ENCODE results near the gene SLC25A45. TPM values are rescaled to one million over a fixed set of nuclear protein-coding genes. Genes with fewer than 3 reads are reported as not detected.
"Not testable (repeated sequence)": the region's sequence is repeated elsewhere in the genome, so short reads cannot be mapped to it uniquely, and the experiment has no call there.

The SLC25A45 gene
- total RNA-seq, 1 donor from 2014 or later, result 10.8 TPM

GRCh38 chr11:65341856-65342255 lies 40.6 kb downstream of the SLC25A45 start:
- H3K36me3 Mint-ChIP-seq (ENCODE audit: unreplicated experiment), result peaks cover 42% of the 10 kb centered on the region
- no peak overlapping the region for H3K27ac Mint-ChIP-seq (ENCODE audit: unreplicated experiment)
- DNase-seq (ENCODE audit: extremely low spot score, unreplicated experiment), result no peak
- no peak for TF ChIP-seq CTCF (IDR thresholded peaks at IDR 0.05)
- no peaks in the 10 kb centered on the region for H3K9me3 Mint-ChIP-seq (ENCODE audit: unreplicated experiment)
- H3K4me3 Mint-ChIP-seq (ENCODE audit: unreplicated experiment), result no peak overlapping the region
- no peaks in the 10 kb centered on the region for H3K27me3 Mint-ChIP-seq (ENCODE audit: unreplicated experiment)
- peaks cover 3% of the 10 kb centered on the region for H3K4me1 Mint-ChIP-seq (ENCODE audit: unreplicated experiment)

GRCh38 chr11:65340226-65340625 lies 42.2 kb downstream of the SLC25A45 start:
- no peak overlapping the region for H3K27ac Mint-ChIP-seq (ENCODE audit: unreplicated experiment)
- H3K4me3 Mint-ChIP-seq (ENCODE audit: unreplicated experiment), result no peak overlapping the region
- no peaks in the 10 kb centered on the region for H3K9me3 Mint-ChIP-seq (ENCODE audit: unreplicated experiment)
- TF ChIP-seq CTCF (IDR thresholded peaks at IDR 0.05), result no peak
- H3K27me3 Mint-ChIP-seq (ENCODE audit: unreplicated experiment), result no peaks in the 10 kb centered on the region
- H3K36me3 Mint-ChIP-seq (ENCODE audit: unreplicated experiment), result peaks cover 32% of the 10 kb centered on the region
- no peak for DNase-seq (ENCODE audit: extremely low spot score, unreplicated experiment)
- peaks cover 10% of the 10 kb centered on the region for H3K4me1 Mint-ChIP-seq (ENCODE audit: unreplicated experiment)

GRCh38 chr11:65338676-65339075 lies 43.8 kb downstream of the SLC25A45 start:
- Mint-ChIP-seq H3K4me3 (ENCODE audit: unreplicated experiment) (no peak overlapping the region), H3K36me3 (ENCODE audit: unreplicated experiment) (peaks cover 25% of the 10 kb centered on the region), H3K27ac (ENCODE audit: unreplicated experiment) (no peak overlapping the region), H3K27me3 (ENCODE audit: unreplicated experiment) (no peaks in the 10 kb centered on the region), H3K4me1 (ENCODE audit: unreplicated experiment) (peaks cover 20% of the 10 kb centered on the region), H3K9me3 (ENCODE audit: unreplicated experiment) (no peaks in the 10 kb centered on the region)
- DNase-seq (ENCODE audit: extremely low spot score, unreplicated experiment), result no peak
- no peak for TF ChIP-seq CTCF (IDR thresholded peaks at IDR 0.05)

GRCh38 chr11:65334696-65335295 lies 47.6 kb downstream of the SLC25A45 start:
- H3K4me3 Mint-ChIP-seq (ENCODE audit: unreplicated experiment), result peak overlapping the region; percentile 90
- H3K9me3 Mint-ChIP-seq (ENCODE audit: unreplicated experiment), result no peaks in the 10 kb centered on the region
- H3K4me1 Mint-ChIP-seq (ENCODE audit: unreplicated experiment), result peaks cover 25% of the 10 kb centered on the region
- no peak for TF ChIP-seq CTCF (IDR thresholded peaks at IDR 0.05)
- peaks cover 7% of the 10 kb centered on the region for H3K36me3 Mint-ChIP-seq (ENCODE audit: unreplicated experiment)
- H3K27ac Mint-ChIP-seq (ENCODE audit: unreplicated experiment), result peak overlapping the region; percentile 79
- DNase-seq (ENCODE audit: extremely low spot score, unreplicated experiment), result no peak
- H3K27me3 Mint-ChIP-seq (ENCODE audit: unreplicated experiment), result no peaks in the 10 kb centered on the region

GRCh38 chr11:65332591-65332990 lies 49.9 kb downstream of the SLC25A45 start:
- H3K36me3 Mint-ChIP-seq (ENCODE audit: unreplicated experiment); H3K27ac Mint-ChIP-seq (ENCODE audit: unreplicated experiment); H3K9me3 Mint-ChIP-seq (ENCODE audit: unreplicated experiment); H3K4me3 Mint-ChIP-seq (ENCODE audit: unreplicated experiment); DNase-seq (ENCODE audit: extremely low spot score, unreplicated experiment); H3K27me3 Mint-ChIP-seq (ENCODE audit: unreplicated experiment): not testable (repeated sequence)
- peaks cover 28% of the 10 kb centered on the region for H3K4me1 Mint-ChIP-seq (ENCODE audit: unreplicated experiment)

- H3K9me3 Mint-ChIP-seq (ENCODE audit: unreplicated experiment), result no peaks in the 10 kb centered on the region
- DNase-seq (ENCODE audit: extremely low spot score, unreplicated experiment), result no peak
Measured at GRCh38 chr11:65330544-65330943, 51.9 kb downstream of the SLC25A45 start.

More at GRCh38 chr11:65330544-65330943, 51.9 kb downstream of the SLC25A45 start:
- no peaks in the 10 kb centered on the region for H3K36me3 Mint-ChIP-seq (ENCODE audit: unreplicated experiment)
- no peak overlapping the region for H3K27ac Mint-ChIP-seq (ENCODE audit: unreplicated experiment)
- H3K4me3 Mint-ChIP-seq (ENCODE audit: unreplicated experiment), result no peak overlapping the region
- TF ChIP-seq CTCF (IDR thresholded peaks at IDR 0.05), result no peak
- H3K27me3 Mint-ChIP-seq (ENCODE audit: unreplicated experiment), result no peaks in the 10 kb centered on the region
- peaks cover 24% of the 10 kb centered on the region for H3K4me1 Mint-ChIP-seq (ENCODE audit: unreplicated experiment)
